Measurements from ENCODE around the gene BIRC7.

BIRC7 gene

DNA sequence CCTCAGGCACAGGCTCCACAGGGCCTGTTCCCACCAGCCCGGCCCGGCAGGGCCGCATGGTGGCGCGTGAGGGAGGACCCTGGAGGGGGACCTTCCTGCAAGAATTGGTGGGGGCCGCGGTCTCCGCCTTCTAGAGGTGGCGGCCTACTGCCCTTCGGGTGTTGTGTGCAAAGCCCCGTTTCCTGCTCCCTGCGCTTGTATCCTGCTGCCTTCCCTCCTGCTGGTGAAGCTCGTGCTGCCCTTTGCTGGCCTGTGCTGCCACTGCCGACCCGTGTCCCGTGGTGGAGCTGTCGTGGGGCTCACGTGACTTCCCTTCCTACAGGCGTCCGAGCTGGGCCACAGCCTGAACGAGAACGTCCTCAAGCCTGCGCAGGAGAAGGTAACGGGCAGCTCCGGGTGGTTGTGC lies 48.8 kb downstream of the BIRC7 start:
- no peak for DNase-seq

DNA sequence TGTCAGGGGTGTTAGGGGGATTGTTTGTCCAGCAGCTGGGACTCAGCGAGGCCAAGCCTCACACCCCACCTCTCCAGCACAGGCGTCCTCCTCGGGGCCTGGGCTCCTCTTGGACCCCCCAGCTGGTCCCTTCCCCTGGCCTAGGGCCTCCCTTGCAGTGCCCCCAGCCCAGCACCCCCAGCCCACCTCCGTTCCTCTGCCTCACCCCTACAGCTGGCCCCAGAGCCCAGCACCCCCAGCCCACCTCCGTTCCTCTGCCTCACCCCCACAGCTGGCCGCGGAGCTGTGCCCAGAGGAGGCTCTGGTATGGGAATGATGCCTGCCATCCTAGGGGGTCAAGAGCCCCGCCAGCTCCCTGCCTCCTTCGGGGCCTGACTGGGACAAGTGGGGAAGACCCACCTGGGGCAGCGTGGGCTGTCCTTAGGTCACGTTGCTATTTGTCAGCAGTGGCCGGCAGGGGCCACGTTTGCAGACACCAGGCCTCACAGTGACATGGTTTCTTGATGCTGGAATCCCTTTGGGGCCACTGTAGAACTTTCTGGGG lies 49.3 kb downstream of the BIRC7 start:
- no peak for DNase-seq

DNA sequence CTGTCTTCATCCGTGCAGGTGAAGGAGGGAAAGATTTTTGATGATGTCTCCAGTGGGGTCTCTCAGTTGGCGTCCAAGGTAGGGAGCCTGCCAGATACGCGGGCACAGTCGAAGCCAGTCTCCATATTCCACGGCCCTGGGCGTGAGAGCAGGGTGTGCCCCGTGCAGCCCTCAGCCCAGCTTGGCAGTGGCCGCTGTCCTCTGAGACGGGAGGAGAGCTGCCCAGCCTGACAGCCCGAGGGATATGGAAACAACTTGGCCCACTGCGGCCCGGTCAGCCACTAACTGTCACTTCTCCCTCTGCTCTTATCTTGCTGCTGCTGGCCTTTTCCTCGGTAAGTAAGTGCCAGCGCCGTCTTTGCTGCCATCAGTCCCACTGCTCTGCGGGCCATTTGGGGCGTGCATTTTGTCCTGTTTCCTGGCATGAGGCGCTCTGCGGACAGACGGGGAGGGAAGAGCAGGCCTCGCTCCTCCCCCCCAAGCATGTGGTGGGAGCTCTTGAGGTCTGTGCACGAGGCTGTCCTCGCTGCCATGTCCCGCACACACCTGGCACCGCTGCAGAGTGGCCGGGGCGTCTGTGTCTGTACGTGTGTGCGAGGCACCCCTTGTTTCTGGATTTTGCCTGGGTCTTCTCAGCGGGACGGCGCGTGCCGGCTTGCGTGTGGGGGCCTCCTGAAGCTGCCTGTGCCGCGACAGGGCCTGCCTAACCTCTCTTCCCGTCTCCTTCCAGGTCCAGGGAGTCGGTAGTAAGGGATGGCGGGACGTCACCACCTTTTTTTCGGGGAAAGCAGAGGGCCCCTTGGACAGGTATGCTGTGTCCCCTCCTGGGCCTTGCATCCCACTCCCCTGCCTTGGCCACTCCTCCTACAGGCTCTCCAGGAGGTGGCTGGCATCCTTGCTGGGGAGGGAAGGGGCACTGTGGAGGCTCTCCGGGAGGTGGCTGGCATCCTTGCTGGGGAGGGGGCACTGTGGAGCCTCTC lies 50.2 kb downstream of the BIRC7 start:
- no peak for DNase-seq

DNA sequence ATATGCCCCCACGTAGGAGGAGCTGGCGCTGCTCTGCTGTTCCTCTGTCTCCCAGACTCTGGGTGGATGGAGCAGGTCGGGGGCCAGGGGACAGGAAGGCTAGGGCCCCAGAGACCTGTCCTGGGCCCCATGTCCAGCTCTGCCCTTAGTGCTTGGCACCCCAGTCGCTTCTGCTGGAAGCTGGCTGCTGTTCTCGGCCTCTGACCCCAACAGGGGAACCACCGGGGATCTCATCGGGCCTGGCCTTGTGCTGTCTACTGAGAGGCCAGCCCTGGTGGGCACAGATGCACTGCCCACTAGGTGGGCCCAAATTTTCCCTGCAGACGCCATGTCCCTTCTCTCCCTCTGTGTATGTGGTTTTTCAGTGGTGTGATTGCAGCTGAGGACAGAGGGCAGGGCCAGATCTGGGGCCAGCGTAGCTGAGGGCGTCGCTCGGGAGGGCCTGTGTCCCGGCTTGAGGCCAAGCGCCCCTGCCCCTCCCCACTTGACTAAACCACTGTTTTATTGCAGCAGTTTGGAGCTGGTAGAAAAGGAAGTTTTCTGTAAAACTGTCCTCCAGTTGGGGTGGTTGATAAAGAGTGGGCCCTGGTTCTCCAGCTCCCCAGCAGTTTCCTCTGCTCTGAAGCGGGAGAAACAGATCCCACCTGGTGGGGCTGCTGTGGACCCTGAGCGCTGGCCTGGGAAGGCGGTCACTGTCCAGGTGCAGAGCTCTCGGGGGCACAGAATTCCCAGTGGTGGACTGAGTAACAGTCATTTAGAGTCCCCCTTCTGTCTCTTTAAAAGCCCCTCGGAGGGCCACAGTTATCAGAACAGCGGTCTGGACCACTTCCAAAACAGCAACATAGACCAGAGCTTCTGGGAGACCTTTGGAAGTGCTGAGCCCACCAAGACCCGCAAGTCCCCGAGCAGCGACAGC lies 51.3 kb downstream of the BIRC7 start:
- DNase-seq = no peak

DNA sequence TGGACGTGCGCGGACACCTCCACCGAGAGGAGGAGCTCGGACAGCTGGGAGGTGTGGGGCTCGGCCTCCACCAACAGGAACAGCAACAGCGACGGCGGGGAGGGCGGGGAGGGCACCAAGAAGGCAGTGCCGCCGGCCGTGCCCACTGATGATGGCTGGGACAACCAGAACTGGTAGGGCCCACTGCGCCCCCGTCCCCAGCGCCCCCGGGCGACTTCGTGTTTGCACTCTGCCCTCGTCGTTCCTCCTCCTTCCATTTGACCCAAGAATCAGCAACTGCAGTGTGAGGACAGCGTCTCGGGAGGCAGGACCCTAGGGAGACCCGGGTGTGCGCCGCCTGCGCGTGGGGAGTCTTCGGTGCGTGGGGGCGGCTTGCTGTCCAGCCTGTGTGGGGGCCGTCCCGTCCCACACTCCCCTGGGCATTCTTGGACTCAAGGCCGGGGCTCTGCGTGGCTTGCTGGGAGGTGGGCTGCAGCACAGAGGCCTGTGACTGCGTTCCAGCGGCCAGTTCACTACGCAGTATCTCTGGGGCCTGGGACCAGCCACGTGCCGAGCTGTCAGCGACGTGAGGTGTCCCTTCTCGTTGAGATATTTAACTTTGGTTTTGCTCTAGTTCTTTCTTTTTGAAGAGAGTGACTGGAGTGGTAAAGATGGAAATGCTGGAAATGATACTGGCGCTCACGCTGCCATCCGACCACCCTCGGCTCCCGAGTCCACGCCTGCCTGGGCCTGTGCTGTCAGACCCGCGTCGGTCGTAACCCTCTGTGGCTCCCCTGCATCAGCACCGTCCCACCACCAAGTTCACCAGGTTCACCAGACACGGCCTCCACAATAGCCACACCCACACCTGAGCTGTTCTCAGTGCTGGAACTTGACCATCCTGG lies 52.2 kb downstream of the BIRC7 start:
- DNase-seq = no peak

DNA sequence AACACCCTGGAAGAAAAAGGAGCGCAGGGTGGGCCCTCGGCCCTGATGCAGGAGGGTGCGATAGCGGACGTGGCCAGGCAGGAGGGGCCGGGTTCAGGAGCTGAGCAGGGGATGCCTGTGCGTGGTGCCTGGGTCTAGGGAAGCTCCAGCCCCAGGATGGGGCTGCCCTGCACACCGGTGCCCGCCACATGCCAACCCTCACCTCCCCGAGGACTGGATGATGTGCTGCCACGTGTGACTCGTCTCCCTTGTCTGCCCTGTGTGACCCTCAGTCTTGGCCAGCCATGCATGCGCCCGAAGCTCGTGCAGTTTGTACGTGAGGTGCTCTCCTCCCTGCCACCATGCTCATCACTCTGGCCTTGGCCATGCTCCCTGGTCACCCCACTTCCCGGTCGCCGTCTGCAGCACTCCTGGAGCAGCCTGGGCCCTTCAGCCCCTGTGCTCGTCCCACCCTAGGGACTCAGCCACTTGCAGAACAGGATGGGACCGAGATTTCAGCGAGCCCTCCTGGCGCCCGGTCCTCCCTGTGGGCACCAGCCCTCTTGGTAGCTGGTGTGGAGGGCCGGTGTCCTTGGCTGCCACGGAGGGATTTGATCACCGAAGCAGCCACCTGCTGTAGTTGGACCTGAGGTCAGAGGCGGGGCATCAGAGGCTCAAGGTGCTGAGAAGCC lies 53.0 kb downstream of the BIRC7 start:
- DNase-seq = no peak

DNA sequence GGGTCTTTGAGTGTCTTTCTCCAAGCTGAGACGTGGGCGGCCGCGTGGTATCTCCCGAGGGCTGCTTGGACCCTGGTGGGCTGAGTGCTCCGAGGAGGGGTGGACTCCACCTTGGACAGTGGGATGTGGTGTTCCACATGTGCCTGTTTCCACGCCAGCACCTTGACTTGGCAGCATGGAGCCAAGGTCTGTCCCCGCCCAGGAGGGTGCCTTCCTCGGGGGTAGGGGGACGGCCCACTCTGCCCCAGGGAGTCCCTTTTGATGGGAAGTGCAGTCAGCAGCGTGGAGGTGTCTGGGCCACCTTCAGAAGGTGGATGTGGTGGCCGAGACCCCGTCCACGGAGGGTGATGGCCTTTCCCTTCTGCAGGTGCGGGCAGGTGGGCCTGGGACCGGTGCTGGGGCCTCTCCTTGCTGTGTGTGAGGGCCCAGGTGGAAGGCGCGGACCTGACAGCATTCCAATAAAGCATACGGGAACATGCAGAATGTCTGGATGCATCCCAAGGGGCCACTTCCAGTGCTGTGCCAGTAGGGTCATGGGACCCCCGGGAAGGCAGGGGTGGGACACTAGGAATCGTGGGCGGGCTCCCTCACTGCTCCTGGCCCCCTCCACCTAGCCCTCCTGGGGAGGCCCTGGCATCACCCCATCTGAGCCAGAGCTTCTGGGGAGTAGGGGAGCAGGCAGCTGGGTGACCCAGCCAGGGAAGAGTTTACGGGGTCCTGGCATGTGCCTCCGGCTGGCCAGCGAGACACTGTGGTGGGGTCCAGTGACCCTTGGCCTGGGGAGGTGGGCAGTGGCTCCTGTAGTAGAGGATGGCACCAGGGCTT lies 53.8 kb downstream of the BIRC7 start:
- no peak for DNase-seq

All from CD4-positive, alpha-beta T cell treated with Interleukin-1 beta for 1 hour (primary cell).